C4-2B (cell line): ENCODE results near the gene CLOCK.

Experiments
- ZFX ChIP-seq: fragments of 450-650 bp; IDR thresholded peaks from 2 replicates; pipeline ENCODE4 v1.6.1; 2017
- TF ChIP-seq, protein P1 (sequence below): fragments of 450-650 bp; conservative IDR thresholded peaks from 2 replicates; pipeline ENCODE4 v1.5.1; 2017; ENCODE audit warnings: mild to moderate bottlenecking

DNA sequence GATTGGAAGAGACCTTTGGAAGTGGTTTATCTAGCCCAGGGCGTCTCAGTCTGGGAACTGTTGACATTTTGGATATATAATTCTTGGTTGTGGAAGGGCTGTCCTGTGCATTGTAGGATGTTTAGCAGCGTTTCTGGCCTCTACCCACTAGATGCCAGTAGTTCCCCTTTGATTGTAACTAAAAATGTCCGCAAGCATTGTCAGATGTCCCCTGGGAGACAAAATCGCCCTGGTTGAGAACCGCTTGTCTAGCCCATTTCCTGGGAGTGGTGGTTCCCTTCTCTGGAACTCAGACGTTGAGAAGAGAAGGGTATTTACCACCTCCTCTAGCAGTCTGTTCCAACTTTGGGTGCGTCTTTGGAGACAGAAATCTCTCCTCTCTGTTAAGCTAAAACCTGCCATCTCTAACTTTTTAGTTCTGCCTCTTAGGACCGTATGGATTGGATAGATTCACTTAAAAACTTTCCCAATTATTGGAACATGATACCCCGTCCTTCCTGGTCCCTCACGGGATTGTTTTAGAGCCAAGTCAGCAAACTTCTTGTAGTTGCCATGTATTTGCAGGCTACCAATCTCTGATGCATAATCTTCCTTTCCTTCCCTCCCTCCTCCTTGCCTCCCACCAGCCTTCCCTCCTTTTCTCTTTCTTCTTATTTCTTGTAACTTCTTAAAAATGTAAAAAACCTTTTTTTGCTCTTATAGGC lies 137.1 kb downstream of the CLOCK start:
- TF ChIP-seq, protein P1, sequence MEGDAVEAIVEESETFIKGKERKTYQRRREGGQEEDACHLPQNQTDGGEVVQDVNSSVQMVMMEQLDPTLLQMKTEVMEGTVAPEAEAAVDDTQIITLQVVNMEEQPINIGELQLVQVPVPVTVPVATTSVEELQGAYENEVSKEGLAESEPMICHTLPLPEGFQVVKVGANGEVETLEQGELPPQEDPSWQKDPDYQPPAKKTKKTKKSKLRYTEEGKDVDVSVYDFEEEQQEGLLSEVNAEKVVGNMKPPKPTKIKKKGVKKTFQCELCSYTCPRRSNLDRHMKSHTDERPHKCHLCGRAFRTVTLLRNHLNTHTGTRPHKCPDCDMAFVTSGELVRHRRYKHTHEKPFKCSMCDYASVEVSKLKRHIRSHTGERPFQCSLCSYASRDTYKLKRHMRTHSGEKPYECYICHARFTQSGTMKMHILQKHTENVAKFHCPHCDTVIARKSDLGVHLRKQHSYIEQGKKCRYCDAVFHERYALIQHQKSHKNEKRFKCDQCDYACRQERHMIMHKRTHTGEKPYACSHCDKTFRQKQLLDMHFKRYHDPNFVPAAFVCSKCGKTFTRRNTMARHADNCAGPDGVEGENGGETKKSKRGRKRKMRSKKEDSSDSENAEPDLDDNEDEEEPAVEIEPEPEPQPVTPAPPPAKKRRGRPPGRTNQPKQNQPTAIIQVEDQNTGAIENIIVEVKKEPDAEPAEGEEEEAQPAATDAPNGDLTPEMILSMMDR = no peak
- TF ChIP-seq ZFX = no peak
